GM19372 (cell line): ENCODE measurements around the gene SLK.
A peak's percentile ranks its signal among the peaks of the same experiment; 100 is the strongest.

Experiments used
- ATAC-seq: cut with Tn5 transposase; IDR thresholded peaks from one replicate; pipeline ENCODE4 v1.9.1; 2021; ENCODE audit warnings: mild to moderate bottlenecking, low read depth, moderate library complexity; ENCODE audit not compliant: unreplicated experiment

The SLK gene

DNA sequence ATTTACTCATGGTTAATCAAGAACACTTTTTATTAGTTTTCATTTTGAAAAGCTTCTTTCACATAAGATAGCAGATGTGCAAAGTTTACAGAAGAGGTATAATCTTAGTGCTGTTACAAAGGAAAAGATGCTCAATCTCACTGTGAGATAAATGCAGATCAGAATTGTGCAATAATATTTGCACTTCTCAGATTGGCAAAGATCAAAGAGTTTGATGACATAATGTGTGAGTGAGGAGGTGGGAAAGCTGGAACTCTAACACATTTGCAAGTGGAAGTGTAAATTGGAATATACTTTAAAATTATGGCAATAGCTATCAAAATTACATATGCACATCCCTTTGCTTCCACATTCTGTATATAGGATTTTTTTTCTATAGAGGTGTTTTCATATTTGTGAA is 27.4 kb upstream of the SLK start:
- no peak for ATAC-seq

DNA sequence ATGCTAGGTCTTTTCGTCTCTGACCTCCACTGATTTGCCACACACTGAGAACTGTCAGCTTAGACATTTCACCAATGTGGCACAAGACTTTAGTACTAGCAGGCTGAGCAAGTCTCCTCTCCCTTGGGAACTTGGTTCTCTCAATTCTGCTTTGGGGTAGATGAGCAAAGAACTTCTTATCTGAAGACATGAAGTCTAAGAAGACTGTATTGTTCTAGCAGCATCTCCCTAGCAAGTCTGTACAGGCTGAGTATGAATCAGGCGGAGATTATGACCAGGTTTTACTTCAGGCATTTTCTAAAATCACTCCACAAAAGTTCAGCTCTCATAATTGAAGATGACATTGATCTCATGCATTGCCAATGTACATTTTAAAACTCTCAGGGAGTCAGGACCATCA is 25.1 kb upstream of the SLK start:
- no peak for ATAC-seq

DNA sequence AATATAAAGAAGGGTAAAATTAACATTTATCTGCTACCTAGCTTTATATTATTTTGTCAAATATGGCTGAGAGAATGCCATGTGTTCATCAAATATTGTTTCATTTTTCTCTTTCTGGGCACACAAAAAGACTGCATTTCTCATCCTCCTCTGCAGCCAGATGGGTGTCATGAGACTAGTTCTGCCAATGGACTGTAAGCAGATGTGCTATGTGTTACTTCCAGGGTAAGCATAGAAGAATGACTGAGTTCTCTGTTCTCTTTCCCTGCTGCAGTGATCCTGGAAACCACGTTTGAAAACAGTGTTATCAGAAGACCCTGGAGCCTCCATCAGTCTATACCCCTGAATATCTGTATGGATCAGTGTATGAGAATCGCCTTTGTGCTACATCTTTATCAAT is 24.1 kb upstream of the SLK start:
- no peak for ATAC-seq

GRCh38 chr10:103947799-103948516 is 19.0 kb upstream of the SLK start:
- ATAC-seq, result no peak

DNA sequence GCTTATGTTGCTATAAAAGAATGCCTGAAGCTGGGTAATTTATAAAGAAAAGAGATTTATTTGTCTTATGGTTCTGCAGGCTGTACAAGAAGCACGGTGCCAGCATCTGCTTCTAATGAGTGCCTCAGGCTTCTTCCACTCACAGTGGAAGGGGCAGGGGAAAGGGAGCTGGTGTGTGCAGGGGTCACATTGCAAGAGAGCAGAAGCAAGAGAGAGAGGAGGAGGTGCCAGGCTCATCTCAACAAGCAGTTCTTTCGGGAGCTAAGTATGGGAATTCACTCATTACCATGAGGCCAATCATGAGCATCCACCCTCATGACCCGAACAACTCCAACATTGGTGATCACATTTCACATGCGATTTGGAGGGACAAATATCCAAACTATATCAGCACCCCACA is 17.2 kb upstream of the SLK start:
- ATAC-seq, result no peak

- no peak for ATAC-seq
These were observed 15.8 kb upstream of the SLK start for GRCh38 chr10:103951183-103951582.

DNA sequence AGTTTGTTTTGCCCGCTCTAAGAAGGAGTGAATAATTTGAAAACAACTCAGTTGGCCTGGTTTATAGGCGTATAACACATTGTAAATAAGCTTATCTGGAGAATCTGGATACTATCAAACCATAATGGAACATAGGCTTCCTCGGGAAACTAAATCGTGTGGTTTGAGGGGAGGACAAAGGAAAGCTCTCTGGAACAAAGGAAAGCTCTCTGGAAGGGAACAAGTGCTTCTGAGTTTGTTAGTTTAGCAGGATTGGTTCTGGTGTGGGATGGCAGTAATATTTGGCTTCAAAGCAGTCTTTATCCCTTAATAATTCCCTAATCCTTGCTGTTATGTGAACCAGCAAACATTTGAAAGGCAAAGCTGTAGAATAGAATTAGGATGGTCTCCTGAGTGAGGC is 15.0 kb upstream of the SLK start:
- no peak for ATAC-seq

- ATAC-seq, result no peak
These were observed 12.4 kb upstream of the SLK start for GRCh38 chr10:103954543-103954942.

GRCh38 chr10:103958996-103959395 is 7.9 kb upstream of the SLK start:
- ATAC-seq, result no peak

GRCh38 chr10:103960103-103960502 is 6.8 kb upstream of the SLK start:
- no peak for ATAC-seq

DNA sequence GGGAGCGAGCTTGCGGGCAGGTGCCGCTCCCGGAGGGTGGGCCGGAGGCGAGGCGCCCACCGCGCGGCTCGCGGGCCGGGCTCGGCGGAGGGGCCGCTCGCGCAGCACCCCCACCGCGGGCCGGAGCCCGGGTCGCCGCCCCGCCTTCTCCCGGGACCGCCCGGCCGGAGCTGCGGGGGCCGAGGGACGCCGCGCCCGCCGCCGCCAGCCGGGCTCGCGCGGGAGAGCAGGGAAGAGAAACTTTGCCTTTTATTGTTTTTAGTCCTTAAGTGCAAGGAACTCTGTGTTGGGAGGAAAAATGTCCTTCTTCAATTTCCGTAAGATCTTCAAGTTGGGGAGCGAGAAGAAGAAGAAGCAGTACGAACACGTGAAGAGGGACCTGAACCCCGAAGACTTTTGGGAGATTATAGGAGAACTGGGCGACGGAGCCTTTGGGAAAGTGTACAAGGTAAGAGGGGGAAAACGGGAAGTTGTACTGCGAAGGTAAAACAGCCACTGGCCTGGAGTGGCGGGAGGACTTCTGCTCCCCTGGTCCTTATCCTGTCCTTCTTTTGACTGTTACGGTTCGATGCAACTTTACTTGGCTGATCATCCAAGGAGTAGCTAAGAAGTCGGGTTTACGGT is 620 bp downstream of the SLK start:
- peak; percentile 39 for ATAC-seq

DNA sequence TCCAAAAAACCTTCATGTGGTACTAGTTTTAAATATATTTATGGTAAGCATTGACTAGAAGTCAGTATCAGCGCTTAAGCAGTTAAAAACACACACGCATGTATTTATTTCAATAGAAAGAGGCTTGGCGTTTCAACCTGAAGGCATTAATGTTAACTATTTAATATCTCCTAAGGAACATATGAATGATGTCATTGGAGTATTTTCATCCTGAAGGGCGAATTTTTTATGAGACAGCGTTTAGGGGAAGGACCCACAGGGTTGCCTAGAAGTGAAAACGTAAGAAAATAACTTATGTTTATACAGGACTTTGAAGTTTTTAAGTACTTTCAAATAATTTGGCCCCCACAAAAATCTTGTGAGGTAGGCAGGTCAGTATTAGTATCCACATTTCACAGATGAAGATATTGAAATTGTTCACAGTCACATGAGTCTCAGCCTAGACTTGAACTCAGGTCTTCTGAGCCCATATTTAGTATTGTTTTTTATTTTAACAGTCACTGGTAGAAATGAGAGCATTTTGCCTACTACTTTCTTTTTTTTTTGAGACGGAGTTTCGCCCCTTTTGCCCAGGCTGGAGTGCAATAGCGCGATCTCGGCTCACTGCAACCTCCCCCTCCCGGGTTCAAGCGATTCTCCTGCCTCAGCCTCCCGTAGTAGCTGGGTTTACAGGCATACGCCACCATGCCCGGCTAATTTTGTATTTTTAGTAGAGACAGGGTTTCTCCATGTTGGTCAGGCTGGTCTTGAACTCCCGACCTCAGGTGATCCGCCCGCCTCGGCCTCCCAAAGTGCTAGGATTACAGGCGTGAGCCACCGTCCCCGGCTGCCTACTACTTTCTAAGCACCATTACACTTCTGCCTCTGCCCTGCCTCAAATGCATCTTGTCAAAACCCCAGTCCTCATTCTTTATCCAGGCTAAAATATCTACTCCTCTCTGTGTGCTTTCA is 1.8 kb downstream of the SLK start:
- no peak for ATAC-seq

- ATAC-seq, result no peak
These were observed 2.5 kb downstream of the SLK start for GRCh38 chr10:103969436-103969835.

GRCh38 chr10:103969857-103970627 is 3.1 kb downstream of the SLK start:
- ATAC-seq, result no peak

- no peak for ATAC-seq
These were observed 8.2 kb downstream of the SLK start for GRCh38 chr10:103975169-103975568.

DNA sequence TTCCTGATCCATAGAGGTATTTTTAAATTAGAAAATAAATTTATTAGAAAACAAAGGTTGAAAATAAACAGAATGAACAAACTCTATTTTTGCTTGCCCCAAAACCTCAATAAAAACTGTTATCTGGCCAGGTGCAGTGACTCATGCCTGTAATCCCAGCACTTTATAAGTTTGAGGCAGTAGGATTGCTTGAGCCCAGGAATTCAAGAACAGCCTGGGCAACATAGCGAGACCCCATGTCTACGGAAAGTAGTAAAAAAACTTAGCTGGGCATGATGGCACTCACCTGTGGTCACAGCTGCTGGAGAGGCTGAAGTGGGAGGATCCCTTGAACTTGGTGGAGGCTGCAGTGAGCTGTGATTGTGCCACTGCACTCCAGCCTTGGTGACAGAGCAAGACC is 10.3 kb downstream of the SLK start:
- no peak for ATAC-seq

DNA sequence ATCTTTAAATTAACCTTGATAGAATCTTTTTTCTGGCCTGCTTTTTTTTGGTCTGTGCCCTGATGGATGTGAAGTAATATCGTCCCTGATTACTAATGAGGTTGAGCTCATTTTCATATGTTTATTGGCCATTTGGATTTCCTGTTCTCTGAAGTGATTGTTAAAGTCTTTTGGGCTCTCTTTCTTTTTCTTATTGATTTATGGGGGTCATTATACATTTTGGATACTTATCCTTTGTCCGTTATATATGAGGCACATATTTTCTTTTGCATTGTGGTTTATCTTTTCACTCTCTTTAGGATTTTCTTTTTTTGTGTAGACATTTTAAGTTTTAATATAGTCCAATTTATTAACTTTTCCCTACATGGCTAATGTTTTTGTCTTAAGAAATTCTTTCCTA is 12.6 kb downstream of the SLK start:
- no peak for ATAC-seq

DNA sequence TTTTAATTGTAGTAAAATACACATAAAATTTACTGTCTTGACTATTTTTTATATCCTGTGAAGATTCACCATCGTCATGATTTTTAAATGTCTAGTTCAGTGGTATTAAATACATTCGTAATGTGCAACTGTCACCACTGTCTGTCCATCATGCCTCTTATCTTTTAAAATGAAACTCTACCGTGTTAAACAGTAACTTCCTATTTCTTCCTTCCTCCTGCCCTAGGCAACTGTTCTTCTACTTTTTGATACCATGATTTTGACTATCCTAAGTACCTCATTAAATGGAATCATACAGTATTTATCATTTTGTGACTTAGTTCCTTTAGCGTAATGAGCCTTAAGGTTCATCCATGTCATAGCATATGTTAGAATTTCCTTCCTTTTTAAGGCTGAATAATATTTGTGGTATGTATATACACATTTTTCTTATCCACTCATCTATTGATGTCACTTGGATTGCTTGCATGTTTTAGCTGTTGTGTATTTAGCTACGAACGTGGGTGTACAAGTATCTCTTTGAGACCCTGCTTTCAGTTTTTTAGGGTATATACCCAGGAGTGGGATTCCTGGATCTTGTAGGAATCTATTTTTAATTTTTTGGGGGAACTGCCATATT is 13.5 kb downstream of the SLK start:
- ATAC-seq, result no peak

DNA sequence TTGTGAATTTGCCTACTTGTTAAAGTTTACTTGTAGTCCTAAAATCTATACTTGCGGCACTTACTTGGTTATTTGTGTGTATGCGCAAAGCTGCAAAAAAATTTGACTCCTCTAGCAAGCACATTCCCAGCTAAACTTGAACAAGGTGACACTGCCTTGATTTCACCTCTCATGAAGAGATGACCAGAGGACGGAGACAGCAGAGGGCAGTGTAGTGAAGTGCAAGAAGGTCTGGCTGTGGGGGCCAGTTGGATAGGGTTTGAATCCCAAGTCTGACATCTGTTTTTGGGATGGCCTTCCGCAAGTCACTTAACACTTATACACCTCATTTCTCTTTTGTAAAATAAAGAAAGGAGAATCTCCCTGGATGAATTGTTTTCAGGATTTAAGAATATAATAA is 15.7 kb downstream of the SLK start:
- ATAC-seq, result no peak

- peak; percentile 61 for ATAC-seq
These were observed 16.5 kb downstream of the SLK start for GRCh38 chr10:103983367-103983911.
